ENCODE measurements around the gene DTD1.

DTD1 gene

GRCh38 chr20:18621004-18621403 lies 33.1 kb downstream of the DTD1 start:
- DNase-seq = no peak

GRCh38 chr20:18623156-18623910 lies 35.5 kb downstream of the DTD1 start:
- DNase-seq = no peak

GRCh38 chr20:18624948-18625347 lies 37.1 kb downstream of the DTD1 start:
- no peak for DNase-seq

GRCh38 chr20:18625907-18626655 lies 38.2 kb downstream of the DTD1 start:
- no peak for DNase-seq

- DNase-seq = no peak
Observed at GRCh38 chr20:18628330-18628920, 40.6 kb downstream of the DTD1 start.

GRCh38 chr20:18632196-18632789 lies 44.4 kb downstream of the DTD1 start:
- DNase-seq = peak; percentile 11 to 33

GRCh38 chr20:18633411-18633810 lies 45.6 kb downstream of the DTD1 start:
- DNase-seq = no peak

- no peak for DNase-seq
Observed at GRCh38 chr20:18634501-18634900, 46.6 kb downstream of the DTD1 start.

- no peak for DNase-seq
Observed at GRCh38 chr20:18635380-18635779, 47.5 kb downstream of the DTD1 start.

- DNase-seq = no peak
Observed at GRCh38 chr20:18637224-18637623, 49.4 kb downstream of the DTD1 start.

GRCh38 chr20:18638768-18639167 lies 50.9 kb downstream of the DTD1 start:
- no peak for DNase-seq

GRCh38 chr20:18639501-18639979 lies 51.7 kb downstream of the DTD1 start:
- no peak for DNase-seq

GRCh38 chr20:18645196-18645745 lies 57.4 kb downstream of the DTD1 start:
- no peak for DNase-seq

GRCh38 chr20:18645851-18646250 lies 58.0 kb downstream of the DTD1 start:
- DNase-seq = no peak

GRCh38 chr20:18647777-18648176 lies 59.9 kb downstream of the DTD1 start:
- DNase-seq = no peak

- no peak for DNase-seq
Observed at GRCh38 chr20:18650224-18650623, 62.4 kb downstream of the DTD1 start.

- no peak for DNase-seq
Observed at GRCh38 chr20:18653736-18654447, 66.0 kb downstream of the DTD1 start.

GRCh38 chr20:18654448-18654773 lies 66.6 kb downstream of the DTD1 start:
- no peak for DNase-seq

GRCh38 chr20:18657575-18657974 lies 69.7 kb downstream of the DTD1 start:
- DNase-seq = no peak

- DNase-seq = no peak
Observed at GRCh38 chr20:18662279-18663040, 74.6 kb downstream of the DTD1 start.

GRCh38 chr20:18663932-18664331 lies 76.1 kb downstream of the DTD1 start:
- DNase-seq = no peak

GRCh38 chr20:18665135-18665534 lies 77.3 kb downstream of the DTD1 start:
- DNase-seq = no peak
